Embryonic facial prominence (tissue), 1 donor: ENCODE measurements around the gene CD52.
"Not testable (repeated sequence)": the region's sequence is repeated elsewhere in the genome, so short reads cannot be mapped to it uniquely, and the experiment has no call there.

Experiments used
- DNase-seq: peaks from one replicate; pipeline ENCODE4 v3.0.0-alpha.2; 2016; ENCODE audit errors: extremely low spot score

Gene CD52

DNA sequence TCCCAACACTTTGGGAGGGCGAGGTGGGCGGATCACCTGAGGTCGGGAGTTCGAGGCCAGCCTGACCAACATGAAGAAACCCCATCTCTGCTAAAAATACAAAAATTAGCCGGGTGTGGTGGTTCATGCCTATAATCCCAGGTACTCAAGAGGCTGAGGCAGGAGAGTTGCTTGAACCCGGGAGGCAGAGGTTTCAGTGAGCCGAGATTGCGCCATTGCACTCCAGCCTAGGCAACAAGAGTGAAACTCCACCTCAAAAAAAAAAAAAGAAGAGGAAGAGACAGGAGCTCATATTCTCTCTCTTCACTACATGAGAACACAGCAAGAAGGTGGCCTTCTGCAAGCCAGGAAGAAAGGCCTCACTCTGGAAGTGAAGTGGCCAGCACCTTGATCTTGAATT, 15.6 kb downstream of the CD52 start:
- not testable (repeated sequence) for DNase-seq

DNA sequence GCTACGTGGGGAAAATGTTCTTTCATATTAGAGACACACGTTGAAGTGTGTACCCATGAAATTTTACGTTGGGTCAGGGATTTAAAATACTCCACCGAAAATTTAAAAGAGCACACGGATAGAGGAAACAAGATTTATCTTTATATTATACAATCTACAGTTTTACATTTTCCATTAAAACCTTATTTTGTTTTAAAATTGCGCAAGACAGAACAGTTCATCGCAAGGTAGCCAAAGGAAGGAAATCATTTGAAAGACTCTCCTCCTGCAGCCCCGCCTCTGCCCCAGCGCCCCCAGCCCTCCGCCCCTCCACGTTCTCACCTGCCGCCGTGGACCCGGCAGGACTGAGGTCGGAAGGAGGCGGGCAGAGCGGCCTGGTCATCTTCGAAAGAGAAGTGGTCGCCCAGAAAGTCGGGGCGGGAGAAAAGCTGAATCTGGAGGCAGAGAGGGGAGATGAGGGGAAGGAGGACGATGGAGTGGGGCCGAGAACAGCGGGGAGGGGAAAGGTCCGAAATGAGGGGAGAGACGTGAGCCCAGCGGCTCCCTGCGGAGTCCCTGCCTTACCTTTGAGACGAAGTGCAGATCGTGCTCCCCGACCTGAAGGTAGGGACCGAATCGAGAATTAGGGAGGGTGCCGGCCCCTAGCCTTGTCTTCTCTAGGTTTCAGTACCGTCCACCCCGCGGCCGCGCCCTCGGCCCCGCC, 18.2 kb downstream of the CD52 start:
- no peak for DNase-seq

DNA sequence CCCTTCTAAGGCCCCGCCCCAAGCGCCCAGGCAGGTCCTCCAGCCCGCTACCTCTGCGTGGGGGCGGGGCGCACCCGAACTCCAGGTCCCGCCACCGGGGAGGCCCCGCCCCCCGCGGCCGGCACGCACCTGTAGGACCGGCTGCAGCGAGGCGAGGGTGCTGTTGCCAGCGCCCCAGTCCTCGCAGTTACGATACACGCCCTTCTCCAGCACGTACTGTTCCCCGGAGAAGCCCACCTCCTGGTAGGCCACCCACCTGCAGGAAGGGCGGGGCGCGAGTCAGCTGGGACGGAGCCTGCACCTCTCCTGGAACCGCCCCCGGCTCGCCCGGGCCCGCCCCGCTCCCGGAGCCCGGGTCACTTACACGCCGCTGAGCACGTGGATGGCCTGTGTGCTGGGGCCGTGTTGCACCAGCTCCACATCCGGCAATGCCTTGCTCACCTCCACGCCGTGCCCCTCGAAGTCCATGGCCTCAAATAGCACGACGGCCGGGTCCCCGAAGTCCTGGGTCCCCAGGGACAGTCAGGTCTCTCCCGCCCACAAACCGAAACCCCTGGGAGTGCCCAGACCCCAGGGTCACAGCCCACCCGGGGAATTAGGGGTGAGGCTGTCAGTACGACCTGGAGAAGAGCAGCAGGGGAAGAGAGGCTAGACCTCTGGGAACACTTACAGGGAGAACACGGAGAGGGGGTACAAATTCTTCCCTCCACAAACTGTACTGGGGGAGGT, 18.9 kb downstream of the CD52 start:
- peak; percentile 20 for DNase-seq

DNA sequence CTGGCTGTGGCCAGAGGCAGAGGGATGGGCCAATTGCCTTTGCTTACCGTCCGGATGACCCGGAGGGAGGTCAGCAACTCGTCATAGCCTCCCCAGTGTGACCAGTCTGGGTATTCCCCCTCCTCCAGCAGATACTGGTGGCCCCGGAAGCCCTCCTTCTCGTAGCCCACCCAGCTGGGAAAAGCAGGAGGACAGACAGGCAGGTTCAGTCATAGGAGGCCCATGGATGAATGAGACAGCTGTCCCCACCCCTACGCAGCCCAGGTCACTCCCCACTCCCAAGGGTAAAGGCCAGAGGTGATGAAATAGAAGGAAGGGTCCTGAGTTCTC, 19.4 kb downstream of the CD52 start:
- no peak for DNase-seq

DNA sequence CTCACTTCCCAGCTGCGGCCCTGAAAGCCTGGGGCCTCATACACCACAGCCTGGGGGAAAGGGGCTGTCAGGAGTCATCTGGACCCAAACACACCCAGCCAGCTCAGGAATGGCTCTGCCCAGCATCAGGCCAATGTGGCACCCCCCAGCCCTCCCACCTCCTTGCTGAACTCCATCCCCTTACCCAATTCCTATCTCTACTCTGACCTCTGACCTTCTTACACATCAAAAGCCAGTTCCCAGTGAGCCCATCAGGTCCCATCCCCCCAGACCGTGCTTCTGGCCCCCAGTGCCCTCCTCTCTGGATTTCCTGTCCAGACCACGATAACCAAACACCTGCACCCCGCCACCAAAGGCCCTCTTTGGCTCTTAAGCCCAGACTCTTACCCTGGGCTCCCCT, 19.9 kb downstream of the CD52 start:
- DNase-seq, result no peak

DNA sequence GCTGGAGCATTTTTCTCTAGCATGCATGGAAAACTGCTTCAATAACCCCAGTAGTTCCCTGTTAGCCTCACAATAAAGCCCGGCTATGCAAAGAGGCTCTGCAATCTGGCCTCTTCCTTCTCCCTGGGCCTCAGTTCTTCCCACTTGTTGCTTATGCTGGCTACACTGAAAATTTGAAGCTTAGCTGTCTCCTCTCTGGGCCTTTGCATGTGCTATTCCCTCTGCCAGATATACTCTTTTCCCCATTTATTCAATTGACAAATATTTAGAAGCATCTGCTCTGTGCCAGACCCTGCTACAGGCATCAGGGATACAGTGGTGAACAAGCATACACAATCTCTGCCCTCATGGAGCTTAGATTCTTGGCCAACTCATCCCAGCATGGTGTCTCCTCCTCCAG, 20.9 kb downstream of the CD52 start:
- no peak for DNase-seq

DNA sequence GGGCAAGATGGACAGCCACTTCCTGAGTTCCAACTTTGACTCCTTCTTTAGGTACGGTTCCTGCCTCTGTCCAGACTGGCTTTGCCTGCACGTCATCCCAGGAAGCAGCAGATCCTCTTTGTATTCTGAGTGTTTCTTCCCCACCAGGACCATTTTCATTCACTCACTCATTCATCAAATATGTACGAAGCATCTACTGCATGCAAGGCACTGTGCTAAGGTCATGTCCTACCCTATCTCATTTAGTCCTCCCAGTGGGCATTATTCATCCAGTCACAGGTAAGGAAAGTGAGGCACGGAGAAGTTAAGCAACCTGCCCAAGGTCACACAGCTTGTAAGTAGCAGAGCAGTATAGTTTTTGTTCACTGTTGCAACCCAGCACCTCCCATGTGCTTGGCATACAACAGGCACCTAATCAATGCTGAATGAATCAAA, 22.3 kb downstream of the CD52 start:
- no peak for DNase-seq

DNA sequence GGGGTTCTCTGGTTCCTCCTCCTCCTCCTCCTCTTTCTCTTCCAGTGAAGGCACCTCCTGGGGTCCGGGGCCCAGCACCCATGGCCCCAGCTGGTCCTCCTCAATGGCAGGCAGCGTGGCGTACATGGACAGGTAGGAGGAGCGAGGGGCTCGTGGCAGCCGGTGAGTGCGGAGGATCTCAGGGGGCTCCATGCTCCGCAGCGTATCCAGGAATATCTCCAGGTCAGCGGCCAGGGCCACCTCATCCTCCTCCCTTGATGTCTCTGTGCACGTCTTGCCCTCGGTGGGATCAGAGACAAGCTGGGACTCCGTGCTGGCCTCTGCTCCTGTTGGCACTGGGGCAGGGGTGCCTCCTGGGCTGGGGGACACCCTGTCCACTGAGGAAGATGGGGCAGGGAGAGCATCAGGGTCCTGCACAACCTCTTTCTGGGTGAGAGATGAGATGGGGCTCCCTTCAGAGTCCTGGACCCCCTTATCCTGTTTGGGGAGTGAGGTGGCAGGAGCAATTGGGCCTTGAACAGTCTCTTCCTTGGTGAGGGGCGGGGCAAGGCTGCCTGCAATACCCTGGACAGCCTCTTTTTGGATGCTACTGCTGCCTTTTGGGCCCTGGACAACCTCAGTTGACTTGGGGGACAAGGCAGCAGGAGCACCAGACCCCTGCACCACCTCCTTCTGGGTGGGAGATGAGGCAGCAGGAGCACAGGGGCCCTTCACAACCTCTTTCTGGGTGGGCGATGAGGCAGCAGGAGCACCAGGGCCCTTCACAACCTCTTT, 26.6 kb downstream of the CD52 start:
- no peak for DNase-seq

DNA sequence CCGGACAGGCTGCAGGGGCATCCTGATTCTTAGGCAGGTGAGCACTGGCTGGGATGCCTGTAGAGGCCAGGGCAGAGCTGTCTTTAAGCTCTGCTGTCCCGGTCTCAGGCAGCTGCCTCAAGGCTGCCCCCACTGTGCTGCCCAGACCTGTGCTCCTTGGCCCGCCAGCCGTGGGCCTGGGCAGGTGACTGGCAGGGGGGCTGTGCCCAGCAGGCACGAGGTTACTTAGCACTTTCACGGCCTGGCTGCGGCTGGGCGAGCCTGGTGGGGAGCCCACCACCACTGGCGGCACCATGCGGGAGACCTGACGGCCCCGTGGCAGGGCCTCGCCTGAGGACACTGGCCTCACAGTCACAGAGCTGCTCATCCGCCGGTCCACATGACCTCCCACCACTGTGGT, 28.0 kb downstream of the CD52 start:
- no peak for DNase-seq

DNA sequence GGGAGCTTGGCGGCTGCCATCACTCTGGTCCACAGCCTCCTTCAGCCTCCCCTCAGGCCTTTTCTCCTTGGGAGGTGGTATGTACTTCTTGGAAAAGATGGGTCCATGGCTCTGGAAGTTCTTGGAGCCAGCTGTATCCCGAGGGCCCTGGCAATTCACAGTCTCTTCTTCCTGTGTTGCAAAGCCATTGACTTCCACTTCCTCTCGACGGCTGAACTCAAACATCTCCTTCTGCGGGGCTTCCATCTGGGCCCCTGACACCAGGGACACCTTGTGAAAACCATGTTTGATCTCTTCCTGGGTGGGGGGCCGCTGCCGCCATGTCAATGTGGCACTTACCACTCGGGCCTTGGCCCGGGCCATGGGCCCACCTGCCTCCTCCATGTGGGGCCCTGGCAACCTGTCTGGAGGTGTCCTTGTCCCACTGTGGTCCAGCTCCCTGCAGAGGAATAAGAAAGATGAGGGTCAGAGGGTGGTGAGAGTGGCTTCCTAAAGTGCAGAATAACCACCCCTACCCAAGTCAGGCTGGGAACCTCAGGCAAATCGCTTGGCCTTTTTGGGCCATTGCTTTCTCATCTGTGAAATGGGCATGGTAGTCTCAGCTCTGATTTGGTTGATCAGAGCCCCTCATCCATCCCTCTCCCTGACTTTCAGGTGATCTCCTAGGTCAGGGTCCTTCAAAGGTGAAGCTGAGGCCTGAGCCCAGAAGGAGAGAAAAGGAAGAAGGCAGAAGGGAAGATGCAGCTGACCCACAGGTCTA, 28.7 kb downstream of the CD52 start:
- DNase-seq, result no peak

DNA sequence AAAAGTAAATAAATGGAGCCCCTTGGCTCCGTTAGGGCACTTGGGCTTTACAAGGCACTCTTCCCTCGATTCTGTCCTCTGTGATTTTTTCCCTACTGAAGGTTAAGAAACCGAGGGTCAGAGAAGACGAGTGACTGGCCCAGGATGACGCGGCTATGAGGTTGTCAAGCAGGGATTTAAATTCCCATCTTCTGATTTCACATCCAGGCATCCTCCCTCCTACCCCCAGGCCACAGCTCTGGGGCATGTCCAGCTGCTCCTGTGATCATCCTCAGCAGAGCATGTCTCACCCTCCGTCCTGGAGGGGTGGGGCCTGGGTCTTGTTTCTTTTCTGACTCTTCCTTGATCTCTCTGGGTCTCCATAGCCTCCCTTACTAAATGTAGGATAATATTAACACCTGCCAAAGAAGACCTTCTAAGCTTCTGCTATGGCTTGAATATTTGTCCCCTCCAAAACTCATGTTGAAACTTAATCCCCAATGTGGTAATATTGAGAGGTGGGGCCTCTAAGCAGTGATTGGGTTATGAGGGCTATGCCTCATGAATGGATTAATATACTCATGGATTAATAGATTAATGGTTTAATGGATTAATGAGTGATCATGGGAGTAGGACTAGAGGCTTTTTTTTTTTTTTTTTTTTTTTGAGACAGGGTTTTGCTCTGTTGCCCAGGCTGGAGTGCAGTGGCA, 31.6 kb downstream of the CD52 start:
- no peak for DNase-seq

DNA sequence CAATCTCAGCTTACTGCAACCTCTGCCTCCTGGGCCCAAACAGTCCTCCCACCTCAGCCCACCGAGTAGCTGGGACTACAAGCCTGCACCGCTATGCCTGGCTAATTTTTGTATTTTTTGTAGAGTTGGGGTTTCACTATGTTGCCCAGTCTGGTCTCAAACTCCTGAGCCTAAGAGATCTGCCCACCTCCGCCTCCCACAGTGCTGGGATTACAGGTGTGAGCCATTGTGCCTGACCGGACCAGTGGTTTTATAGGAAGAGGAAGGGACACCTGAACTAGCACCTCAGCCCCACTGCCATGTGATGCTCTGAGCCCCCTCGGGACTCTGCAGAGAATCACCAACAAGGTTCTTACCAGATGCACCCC, 32.1 kb downstream of the CD52 start:
- DNase-seq, result no peak

DNA sequence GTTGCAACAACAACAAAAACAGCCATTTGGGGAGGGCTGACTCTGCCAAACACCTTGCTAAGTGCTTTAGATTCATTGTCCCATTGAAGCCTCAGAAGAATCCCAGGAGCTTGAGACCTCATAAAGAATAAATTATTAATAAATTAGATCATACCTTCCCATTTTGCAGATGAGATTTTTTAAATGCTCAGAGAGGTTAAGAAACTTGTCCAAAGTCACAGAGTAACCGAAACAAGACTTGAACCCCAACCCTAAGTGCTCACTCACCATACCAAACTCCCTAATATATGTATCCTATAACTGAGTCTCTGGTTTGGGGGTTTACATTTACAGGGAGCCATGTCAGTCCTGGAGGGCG, 32.6 kb downstream of the CD52 start:
- DNase-seq, result no peak

DNA sequence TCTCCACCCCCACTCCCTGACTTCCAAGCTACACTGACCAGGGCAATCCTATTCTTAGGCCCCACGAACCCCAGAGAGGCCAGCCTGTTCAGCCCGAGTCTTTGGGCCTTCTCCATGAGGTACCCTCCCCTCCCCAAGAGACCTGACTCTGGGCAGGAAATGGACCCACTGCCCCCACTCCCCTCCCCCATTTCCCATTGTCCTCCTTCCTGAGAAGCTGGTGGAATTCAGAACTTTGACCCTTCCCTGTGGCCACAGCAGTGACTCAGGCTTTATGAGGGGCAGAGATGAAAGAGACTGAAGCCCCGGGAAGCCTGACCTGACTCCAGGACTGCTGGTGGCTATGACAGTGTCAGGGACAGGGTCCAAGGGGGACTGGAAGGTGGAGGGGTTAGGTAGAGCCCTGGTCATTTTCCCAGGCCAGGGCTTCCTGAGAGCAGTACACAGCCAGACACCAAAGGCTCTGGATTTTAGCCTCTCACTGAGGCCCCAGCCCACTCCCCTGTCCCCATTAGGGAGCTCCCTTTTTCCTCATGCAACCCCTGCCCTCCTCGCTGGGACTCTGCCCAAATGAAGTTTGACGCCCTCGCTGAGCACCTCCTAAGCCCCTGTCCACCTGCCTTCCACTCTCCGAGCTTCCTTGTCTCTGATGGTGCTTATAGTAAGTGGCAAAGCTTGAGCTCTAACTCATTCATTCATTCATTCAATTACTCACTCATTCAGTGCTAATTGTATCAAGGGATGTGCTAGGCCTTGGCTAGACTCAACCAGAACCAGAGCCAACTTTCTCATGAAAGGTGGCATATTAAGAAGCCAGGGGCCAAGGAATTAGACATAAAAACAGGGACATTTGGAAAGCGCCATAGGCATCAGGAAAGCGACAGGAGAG, 33.2 kb downstream of the CD52 start:
- no peak for DNase-seq

DNA sequence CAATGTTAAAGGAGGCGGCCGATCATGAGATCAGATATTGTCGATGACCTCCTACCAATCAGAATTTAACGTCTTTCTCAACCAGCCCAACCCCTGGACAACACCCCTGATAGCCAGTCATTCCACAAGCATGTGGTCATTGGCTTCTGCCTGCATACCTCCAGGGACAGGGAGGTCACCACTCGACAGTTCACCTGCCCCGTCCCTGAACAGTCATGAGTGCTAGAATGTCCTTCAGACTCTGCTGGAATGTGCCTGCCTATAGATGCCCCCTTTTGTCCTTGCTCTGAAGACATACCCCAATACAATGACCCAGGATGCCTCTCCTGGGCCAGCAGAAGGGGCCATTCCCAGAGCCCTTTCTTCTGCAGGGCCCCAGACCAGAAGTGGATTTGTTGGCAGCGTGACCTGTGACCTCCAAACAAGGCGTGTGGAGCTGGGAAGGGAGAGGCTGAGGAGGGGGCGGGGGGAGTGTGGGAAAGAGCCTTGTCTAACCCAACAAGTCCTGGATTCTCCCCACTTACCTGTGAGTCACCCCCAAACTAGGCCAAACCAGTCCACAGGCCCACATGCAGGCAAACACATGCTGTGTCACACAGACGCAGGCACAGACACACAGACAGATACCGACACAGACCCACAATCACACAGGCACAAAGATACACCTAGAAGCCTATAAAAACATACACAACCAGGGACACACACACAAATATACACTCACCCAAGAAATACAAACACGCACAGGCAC, 34.0 kb downstream of the CD52 start:
- DNase-seq, result no peak

DNA sequence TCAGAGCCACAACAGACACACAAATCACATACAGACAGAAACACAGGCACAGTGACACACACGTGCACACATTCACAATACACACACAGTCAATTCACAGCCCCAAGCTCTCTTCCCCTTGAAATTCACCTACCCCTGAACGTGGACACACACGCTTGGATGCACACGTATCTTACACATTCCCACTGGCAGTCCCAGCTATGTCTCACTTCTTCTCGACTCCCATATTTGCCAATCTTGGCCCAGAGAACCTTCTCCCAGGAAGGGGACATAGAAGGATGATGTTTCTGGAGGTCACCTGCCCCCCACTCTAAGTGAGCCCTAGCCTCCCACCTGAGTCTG, 34.6 kb downstream of the CD52 start:
- no peak for DNase-seq

DNA sequence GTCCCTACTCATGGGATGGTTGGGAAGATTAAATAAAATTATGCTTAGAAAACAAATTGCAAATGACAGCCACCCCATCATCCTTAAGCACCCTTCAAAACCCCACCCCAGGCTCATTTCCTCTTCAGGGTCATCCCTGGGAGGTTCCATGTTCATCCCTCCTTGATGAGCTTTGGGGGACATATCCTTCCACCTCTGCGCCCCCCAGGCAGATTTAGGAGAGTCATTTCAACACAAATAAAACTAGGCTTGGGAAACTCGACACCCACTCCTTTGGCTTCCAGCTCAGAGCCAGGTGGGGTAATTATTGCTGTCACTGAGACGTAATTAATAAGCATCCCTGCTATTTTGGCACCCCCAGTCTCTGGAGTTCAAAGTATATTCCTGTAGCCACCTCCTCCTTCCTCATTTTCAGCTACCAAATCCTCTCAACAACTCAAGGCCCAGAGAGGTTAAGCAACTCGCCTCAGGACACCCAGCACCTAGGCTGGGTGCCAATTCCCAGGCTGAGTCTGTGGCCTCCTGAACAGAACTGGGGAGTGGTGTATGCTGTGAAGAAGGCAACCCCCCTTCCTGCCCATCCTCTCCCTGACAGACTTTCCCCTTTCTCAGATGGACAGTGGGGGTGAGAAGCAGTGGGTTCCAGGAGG, 35.6 kb downstream of the CD52 start:
- DNase-seq, result no peak

DNA sequence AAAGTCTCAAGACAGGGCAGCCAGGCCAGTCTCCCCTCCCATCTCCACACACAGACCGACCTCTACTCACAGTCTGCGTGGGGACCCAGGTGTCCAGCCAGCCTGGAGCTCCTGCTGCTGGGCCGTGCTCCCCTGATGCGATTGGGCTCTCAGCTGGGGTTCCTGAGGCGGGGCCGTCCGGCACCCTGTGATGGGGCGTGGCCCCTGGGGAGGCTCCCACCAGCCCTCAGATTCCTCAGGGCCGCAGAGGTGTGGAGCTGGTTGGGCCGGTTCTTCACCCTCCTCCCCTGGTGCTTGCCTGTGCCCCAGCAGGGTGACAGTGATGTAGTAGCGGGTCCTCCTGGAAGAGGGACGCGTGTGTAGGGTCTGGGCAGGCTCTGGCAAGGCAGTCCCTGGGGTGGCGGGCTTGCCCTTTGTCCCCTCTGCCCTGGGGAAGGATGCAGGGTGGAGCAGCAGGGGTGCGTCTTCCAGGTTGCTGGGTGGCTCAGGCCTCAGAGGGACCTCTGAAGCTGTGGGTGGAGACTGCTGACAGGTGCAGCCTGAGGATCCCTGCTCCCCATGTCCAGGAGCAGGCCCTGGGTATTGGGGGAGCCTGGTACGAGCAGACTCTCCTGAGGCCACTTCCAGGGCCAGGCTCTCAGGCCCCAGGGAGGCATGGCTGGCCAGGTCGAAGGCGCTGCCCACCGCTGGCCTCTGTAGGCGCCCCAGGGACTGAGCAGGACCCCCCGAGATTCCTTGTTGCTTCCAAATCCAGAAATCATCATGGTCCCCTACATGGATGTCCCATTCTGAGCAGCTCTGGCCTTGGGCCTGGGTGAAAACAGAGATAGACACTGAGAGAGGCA, 36.4 kb downstream of the CD52 start, which contains the start of gene CRYBG2:
Gene CRYBG2, minus strand, starts transcription at position 155 of the 845 bp plus-strand sequence. CDS start 7,473 bp downstream, outside the sequence.
- DNase-seq, result no peak

DNA sequence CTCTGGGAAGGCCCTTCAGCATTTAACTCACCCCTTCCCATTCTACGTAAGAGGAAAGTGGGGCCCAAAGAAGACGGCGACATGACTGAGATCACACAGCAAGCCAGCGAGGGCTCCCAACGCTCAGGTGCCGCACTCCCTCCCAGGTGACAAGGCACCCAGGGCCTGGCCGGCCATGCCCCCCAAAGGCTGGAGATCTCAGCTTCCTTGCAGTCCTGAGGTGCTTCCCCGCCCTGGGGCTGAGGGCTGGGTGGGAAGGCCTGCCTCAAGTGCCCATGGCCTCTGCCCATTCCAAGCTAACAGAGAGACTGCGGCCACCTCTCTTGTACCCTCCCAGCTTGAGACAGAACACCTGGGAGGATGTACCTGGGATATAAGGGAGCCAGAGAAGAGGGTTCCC, 37.2 kb downstream of the CD52 start:
- DNase-seq, result no peak
